OCI-LY7 (cell line): ENCODE results near the gene ZNF281.

Source experiments
- CTCF ChIP-seq: fragments of 200-600 bp; sonication (generic); conservative IDR thresholded peaks from 2 replicates; pipeline ENCODE4 v1.5.1; 2014; ENCODE audit warnings: mild to moderate bottlenecking, antibody characterized with exemption, low read length, moderate library complexity, mixed read lengths
- EZH2phosphoT487 ChIP-seq: fragments of 200-600 bp; sonication (generic); IDR thresholded peaks from 2 replicates; pipeline ENCODE4 v1.6.1; 2018; ENCODE audit warnings: low read depth, borderline replicate concordance, mild to moderate bottlenecking, mixed run types, antibody characterized with exemption, low read length, moderate library complexity, mixed read lengths

- TF ChIP-seq CTCF (no peak), EZH2phosphoT487 (no peak)
Observed at GRCh38 chr1:200363264-200363933, 46.4 kb downstream of the ZNF281 start.
